Hypothalamus (tissue), 51 donors: ENCODE data around the gene ACTL10.

ENCODE experiments used
- DNase-seq, 51 donors: peaks; one replicate each; lab custom pipeline; 2025; lab: John Stamatoyannopoulos, UW

ACTL10 gene

DNA sequence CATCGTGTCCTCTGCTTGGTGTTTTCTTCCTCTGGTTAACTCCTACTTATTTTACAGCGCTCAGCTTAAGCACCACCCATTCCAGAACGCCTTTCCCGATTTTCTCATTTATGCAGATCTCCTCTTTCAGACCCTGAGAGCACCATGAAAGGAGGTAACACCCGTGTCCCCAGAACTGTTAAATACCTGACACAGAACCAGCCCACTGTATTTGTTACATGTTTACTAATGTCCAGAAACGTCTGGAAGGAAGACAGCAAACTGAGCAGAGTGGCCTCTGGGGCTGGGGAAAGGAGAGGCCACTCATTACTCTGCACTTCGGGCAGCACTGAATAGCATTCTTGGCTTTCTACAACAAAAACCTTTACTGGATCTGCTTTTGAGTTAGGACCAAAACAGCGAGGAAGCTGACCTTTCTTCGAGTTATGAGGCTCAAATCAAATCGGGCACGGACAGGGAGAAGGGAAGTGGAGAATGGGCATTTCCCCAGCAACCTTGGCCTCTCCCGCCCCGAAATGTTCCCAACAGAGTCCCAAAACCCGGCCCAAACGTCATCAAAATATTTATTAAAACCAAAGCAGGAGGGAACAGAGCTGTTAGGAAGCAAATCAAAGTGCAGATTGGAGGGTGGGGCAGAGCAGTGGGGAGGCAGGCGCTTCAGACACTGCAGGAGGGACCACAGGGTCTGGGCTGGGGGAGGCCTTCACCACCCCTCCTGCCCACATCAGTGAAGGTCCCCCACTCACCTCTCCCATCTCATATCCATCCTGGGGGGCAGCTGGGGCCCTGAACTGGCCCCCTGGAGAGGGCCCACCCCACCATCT, 8.6 kb downstream of the ACTL10 start:
- DNase-seq: peak in 1 of 51 donors; percentile 50

DNA sequence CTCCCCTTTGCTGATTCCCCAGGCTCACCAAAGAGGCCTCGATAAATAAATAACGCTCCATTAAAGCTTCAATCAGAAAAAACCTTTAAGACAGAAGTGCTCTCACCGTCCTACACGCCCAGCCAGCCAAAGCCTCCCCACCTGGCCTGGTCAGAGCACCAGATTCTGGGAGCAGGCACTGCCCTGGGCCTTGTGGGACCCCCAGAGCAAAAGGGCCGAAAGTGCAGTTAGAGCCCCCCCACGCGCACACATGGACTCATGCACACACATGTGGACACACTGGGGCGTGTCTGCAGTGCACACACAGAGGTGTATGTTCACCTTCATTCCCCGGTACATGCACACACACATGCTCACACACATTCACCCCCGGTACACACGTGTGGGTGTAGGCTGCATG, 9.4 kb downstream of the ACTL10 start:
- no peak for DNase-seq

DNA sequence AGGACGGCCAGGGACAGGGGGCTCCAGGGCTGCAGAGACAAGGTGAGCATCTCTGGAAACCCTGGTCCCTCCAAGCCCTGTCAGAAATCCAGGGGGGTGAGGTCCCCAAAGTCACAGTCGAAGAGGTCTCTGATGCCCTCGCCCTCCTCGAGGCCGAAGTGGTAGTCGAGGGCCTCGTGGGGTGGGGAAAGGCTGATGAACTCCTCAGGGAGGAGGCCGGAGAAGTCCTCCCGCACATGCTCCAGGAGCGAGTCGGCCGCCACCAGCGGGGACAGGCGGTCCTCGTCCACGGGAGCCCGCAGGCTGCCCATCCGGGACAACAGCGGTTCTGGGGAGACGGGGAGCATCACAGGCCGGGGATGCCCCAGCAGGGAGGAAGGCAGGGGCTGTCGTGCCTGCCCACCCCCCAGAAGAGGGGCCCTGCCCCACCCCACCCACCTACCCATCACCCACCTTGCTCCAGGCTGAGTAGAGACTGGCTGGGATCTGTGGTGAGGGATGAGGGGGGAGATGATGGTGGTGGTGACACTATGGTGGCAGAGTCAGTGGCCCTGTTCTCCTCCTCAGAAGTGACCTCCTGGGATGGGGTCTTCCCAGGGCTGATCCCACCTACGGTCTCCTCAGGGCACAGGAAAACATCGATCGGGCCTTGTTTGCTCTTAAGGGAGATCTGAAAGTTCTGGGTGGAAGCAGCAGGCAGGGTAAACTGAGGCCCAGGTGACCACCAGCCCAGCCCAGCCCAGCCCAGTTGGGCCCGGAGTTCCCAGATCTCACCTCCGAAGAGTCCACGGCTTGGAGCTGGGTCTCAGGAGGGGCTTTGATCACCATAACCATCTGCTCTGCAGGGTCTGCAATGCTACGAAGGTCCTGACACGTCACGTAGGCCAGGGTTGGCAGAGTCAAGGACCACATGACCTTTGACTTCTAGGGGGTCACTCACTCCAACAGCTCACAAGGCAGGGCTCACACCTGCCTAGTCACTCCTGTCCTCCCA, 10.2 kb downstream of the ACTL10 start:
- no peak for DNase-seq

DNA sequence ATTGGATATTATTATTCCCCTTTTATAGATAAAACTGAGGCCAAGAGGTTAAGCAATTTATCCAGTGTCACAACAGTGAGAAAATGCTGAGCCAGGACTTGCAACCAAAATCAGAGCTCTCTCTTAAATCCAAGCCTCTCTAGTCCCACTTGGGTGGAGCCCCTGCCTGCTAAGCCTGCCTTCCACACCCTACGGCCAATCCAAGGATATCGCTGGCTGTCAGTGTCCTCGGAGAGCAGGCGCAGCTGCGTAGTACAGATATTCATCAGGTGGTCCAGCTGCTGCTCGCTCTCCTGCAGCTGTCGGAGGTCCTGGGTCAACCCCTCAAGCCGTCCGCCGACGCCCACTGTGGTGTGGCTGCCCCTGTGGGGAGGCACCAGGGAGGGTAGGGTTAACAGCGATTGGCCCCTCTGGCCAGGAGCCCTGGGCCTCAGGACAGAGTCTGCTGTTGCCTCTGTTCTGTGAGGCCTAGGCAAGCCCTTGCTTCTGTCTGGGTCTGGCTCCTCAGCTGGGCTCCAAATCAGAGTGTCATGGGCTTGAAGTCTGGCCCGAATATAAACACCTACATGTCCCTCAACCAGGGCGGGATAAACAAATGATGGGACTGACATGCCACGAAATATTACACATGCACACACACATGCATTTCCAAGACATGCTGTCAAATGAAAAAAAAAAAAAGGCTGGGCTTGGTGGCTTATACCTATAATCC, 11.4 kb downstream of the ACTL10 start:
- no peak for DNase-seq

DNA sequence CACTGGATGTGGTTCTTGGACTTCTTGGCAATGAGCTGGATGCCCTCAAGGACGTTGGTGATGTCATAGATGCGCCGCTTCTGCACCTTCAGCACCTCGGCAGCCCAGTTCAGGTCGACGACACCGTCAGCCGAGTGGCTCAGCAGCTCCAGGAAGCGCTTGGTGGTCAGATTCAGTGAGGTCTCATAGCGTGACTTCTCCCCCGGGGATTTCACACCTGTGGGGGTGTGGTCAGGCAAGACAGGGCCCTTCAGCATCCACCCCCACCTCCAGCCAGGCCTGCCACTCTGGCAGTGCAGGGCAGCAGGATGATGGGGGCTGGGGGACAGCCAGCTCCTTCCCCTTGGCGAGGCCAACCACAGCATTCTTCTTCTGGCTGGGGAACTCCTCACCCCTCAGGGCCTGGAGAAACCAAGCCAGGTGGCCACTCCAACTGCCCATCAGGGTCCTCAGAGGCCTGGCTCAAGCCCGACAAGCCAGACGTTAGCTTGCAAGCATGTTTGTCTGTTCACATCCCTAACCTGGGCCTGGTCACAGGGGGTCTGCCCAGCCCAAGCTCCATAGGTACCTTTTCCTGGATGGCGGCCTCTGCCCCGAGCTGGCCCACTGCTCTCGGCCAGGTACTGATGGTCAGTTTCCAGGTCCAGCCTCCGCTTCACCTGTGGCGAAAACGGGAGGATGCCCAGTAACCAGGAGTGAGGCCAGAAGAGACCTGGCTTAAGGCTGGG, 13.2 kb downstream of the ACTL10 start:
- DNase-seq: no peak

DNA sequence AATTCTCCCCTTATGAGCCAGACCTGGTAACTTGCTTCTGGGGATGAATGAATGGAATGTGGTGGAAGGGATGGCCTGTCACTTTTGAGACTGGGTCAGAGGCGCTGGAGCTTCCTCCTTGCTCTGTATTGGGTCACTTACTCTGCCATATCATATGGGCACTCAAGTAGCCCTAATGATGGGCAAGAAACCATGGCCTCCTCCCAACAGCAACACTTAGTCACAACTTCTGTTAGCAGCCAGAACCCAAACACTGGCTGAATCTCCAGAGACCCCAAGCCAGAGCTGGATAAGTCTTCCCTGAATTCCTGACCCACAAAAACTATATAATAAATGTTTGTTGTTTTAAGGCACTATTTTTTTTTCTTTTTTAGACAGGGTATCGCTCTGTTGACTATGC, 13.9 kb downstream of the ACTL10 start:
- no peak for DNase-seq

DNA sequence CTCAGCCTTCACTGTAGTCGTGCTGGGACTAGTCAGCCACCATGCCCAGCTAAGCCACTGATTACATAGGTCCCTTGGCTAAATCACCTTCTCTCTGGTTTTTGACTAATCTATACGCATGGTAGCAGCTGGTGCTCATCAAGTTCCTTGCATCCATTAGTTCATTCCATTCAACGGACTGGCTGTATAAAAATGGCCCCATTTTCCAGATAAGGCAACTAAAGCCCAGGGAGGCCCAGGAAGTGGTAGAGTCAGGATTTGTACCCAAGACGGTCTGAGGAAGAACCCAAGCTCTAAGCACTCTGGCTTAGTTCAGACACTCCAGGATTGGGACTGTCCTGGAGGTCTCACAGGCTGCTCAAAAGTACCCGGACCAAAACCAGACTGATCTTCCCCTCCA, 14.5 kb downstream of the ACTL10 start:
- DNase-seq: no peak

DNA sequence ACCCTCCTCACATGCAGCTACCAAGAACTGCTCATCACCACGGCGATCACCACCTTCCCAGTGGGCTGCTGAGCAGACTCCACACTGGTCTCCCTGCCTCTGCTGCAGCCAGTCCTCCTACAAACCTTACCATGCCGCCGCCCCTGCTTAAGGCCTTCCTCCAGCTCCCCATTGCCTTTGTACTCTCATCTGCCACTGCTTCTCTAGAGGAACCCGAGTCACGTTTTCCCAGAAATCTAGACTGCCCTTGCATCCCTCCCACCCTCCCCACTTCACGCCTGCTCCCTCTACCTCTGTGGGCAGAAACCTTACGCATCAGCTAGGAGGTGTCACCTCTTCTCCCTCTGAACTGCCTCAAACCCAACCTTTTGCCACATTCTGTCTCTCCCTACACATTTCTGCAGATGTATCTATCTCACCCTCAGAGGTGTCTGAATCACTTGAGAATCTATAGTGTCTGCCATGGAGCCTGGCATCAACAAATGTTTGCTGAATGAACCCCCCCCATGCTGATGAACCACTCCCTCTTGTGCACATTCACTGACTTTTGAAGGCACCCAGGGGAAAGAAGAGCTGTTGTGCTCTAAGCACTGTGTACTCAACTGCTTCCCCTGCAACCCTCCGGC, 15.1 kb downstream of the ACTL10 start:
- no peak for DNase-seq

DNA sequence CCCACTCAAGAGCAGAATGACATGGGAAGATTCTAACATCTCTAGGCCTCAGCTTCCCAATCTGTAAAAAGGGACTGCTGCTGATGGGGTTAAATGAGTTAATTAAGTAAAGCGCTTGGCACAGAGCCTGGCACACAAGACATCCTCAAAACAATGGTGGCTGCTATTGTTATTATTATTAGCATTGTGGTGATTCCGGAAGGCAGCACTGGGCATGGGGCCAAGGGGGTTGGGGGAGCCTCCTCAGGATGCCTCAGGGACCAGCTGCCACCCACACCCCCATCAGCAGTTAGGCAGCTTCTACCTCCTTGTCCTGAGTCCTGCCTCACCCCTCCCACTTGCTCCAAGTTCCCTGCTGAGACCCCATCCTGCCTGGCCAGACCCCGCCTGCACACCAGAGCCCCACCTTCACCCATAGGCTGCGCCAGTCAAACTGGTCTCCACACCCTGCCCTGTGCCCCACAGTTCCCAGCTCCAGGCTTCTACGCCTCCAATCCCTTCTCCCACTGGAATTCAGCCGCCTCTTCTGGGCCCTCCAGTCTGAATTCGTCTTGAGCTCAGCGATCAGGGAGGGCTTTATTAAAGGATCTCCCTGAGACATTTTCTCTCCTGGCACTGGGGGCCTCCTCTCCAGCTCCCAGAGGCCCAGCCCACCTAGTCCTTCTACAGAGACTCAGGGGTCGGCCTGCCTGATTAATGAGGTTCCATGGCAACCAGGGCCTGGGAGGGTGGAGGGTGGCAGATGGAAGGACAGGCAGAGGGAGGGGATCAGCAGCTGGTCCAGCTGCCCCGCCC, 18.0 kb downstream of the ACTL10 start:
- no peak for DNase-seq

DNA sequence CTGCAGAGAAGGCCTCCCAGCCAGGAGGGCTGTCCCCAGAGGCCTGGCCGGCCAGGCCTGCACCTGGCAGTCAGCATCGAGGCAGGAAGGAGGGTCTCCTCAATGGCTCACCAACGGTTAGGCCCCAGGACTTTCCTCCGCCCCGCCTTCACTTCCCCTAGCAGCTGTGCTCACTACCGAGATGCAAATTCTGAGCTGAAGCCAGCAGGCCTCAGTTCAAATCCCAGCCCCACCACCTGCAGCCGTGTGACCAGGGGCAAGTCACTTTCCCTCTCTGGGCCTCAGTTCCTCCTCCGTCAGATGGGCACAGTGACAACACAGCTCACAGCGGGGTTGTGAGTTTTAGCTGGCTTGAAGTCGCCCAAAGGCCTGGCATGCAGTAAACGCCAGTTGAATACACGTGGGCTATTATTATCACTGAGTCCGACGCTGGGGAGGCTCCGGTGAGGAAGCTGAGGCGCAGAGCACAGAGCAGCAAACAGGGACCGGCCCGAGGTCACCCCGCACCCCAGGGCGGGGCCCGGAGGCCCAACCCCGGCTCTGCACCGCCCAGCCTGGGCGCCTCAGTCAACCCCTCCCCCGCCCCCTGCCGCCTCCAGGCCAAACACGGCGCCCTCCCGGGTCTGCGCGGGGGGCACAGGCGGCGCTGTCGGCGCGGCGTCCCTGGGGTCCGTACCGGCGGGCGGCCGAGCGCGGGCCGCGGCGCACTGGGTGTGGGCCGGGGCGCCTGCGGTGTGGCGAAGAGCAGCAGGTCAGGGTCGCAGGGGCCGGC, 18.8 kb downstream of the ACTL10 start:
- no peak for DNase-seq

DNA sequence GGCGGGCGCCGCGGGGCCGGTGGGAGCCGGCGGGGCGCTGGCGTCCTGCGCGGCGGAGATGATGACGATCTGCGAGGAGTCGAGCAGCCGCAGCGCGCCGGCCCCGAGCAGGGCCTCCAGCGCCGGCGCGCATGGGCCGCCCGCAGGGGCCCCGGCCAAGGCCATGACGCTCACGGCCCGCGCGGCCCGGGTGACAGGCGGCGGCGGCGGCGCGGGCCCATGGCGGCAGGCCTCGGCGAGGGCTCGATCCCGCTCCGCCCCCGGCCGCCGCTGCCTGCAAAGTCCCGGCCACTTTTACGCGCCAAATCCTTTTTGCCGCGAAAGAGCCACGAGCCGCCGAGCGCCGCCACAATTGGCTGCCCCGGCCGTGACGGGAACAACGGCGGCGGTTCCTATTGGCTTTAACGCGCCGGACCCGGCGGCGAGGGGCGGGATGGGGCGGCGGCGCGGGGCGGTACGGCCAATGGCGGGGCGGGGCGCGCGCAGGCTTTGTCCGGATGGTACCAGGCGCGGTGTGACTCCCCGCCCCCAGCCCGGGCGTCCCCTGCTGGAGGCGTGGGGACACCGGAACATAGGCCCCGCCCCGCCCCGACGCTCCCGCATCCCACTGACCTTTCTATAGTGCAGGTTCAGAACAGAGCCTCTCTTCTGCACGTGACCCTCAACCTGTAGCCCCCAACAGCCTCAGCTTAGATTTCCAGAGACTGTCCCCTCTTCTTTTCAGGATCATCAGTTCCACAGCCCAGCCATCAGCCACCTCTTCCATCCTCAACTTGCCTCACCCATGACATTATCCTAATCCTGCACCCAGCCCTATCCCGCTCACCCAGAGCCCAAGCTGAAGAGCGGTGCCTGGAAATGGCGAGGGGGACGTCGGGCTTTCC, 19.6 kb downstream of the ACTL10 start, which contains the start of gene E2F1:
Gene E2F1 (minus strand): TSS at position 286 of the 884 bp plus-strand sequence. CDS start 121 bp downstream, at position 165.
- DNase-seq: peak; percentile 50 to 99 (median 91)

DNA sequence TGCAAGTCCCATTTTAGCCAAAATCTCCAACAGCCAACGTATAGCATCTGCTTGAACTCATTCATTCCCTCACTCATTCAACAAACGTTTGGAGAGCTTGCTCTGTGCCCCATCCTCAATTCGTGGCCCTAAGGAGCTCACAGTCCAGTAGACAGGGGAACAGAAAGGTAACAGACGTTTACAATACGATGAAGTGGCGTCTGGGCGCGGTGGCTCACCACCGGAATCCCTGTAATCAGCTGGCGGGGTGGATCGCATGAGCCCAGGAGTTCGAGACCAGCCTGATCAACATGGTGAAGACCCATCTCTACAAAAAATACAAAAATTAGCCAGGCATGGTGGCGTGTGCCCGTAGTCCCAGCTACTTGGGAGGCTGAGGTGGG, 20.2 kb downstream of the ACTL10 start:
- DNase-seq: no peak

DNA sequence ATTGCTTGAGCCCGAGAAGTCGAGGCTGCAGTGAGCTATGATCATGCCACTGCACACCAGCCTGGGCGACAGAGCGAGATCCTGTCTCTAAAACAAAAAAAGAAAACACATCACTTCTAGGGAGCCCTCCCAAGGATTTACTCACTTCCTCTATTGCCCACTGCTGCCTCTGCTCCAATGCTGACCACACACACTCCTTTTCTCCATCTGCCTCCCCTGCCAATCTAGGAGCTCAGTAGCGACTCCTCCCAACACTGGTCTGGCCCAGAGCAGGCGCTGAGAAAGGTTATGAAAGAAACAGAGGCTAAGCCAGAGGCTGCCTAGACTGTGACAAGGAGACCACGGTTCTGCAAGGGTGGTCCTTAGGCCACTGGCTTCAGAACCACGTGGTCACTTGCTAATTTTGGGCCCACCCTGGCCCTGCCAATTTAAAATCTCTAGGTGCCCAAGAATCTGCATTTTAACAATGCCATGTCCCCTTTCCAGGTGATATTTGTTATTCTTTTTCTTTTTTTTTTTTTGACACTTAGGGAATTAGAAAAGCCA, 20.7 kb downstream of the ACTL10 start:
- peak in 3 of 51 donors; percentile 11 to 17 (median 16) for DNase-seq

DNA sequence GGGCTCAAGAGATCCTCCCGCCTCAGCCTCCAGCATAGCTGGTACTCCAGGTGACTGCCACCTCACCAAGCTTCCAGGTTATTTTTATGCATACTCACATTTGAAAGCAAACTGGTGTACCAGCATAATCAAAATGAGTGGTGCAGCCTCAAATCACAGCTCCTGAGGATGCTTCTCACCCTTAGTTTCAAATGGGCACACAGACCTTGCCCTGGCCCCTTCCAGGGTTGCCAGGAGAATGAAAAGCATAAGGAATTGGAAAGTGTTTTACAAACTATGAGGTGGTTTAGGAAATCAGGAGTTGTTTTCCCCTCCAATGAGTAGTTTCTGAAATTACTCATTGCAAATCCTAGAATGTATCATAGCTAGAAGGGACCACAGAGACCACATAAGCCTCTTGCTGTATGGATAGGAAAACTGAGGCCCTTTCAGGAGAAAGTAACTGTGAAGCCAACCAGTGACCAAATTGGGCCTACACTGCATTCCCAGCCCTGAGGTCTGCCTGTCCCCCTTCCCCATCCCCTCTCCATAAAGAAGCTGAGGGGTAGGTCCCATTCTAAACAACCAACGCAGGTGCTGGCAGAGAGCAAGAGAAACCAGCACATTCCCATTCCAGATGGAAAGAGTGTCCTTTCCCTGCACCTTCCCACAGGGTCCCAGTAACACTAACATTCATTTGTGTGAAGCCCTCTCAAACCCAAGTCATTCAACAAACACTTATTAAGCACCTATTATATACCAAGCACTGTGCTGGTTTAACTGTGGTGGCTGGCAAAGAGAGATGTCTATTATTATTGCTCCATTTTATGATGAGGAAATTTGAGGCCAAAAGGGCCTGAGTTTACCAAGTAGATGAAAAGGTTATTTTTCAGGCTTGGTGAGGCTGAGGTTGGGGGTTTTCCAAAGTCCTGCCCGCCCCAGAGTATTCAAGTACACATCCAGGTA, 21.5 kb downstream of the ACTL10 start:
- no peak for DNase-seq

DNA sequence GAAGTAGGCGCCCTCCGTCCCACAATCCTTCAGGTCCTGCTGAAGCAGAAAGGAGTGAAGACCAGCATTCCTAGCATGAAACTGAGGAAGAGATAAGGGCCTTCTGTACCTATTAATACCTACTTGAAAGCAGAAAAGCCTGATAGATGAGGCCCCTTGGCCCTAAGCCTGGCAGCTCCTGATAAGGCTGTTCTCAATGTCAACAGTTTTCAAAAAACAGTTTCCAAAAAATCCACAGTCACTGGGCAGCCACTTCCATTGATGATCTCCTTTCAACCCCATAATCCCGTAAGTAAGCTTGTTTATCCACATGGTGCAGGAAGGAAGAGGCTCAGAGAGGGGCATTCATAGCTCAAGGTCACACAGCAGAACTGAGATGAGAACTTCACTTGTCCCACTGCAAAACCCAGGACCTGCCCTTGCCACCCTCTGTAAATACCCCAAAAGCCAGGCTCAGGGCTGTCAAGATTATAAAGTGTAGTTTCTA, 22.2 kb downstream of the ACTL10 start:
- DNase-seq: no peak
